Sigmoid colon (tissue), 4 donors: Measurements from ENCODE around the gene LGR6.

Experiments used
- CTCF ChIP-seq, 4 experiments: fragments of 450-650 bp in 3 of 4; fragments of 200-600 bp in 1 of 4; IDR thresholded peaks; one replicate each; pipeline ENCODE4 v1.5.1; 2016 to 2019; ENCODE audit warnings: antibody characterized with exemption in 4 of 4, mild to moderate bottlenecking in 3 of 4, moderate library complexity in 2 of 4
- EP300 ChIP-seq, 4 donors: sonication (generic); formaldehyde crosslinking; IDR thresholded peaks; one replicate each; pipeline ENCODE4 v1.6.1; 2017; ENCODE audit warnings: antibody characterized with exemption in 4 of 4
- POLR2A ChIP-seq, 2 donors: fragments of 450-650 bp; IDR thresholded peaks; one replicate each; pipeline ENCODE4 v1.6.1; 2016; ENCODE audit warnings: antibody characterized with exemption in 2 of 2, mild to moderate bottlenecking in 2 of 2, moderate library complexity in 2 of 2

DNA sequence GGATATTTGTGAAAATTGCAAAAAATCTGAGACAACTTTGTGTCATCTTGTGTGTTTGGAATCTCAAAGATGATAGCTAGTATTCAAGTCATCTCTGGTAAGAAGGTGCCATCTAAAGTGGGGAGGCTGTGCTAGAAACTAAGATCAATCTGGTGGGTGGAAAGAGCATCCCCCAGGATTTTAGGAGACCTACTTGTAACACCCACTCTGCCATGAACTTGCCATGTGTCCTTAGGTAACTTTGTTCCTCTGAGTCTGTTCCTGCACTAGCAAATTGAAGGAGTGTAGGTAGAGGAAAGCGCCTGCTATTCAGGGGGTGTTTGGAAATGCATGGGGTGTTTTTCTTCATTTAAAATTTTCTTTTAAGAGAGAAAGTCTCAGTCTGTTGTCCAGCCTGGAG, 24.4 kb downstream of the LGR6 start:
- no peak for TF ChIP-seq CTCF (IDR thresholded peaks at IDR 0.05)
- TF ChIP-seq EP300 (IDR thresholded peaks at IDR 0.05): no peak
- TF ChIP-seq POLR2A (IDR thresholded peaks at IDR 0.05): no peak
